Caco-2 (cell line): Measurements from ENCODE around the gene TMEM229B. TPM values are rescaled to one million over a fixed set of nuclear protein-coding genes. Genes with fewer than 3 reads are reported as not detected.

Experiments
- BruUV-seq: library from RNA; stranded (reverse); fragments of 400-500 nt; replicated peaks from 2 replicates; lab custom pipeline; 2021; lab: Mats Ljungman, UMichigan
- CTCF ChIA-PET: fragments of 300-600 bp; sonication (Branson Sonifier 250); formaldehyde crosslinking; loops from one replicate; lab custom pipeline; 2022; ENCODE audit warnings: antibody characterized with exemption; lab: Charles Lee
- POLR2A ChIA-PET: fragments of 300-600 bp; sonication (Branson Sonifier 250); formaldehyde crosslinking; loops from one replicate; lab custom pipeline; 2022; ENCODE audit warnings: antibody characterized with exemption; lab: Charles Lee
- DNase-seq, 2 experiments: peaks; one replicate each; pipeline versions ENCODE4 v3.0.0 to v3.0.0-alpha.2; 2020 to 2022
- H3K27me3 ChIP-seq: replicated peaks from 2 replicates; pipeline ENCODE4 v1.6.0; 2011; ENCODE audit warnings: low read length; ENCODE audit not compliant: control insufficient read depth, insufficient read depth
- H3K36me3 ChIP-seq: 2 replicates; pipeline ENCODE4 v1.5.1; 2011; ENCODE audit warnings: low read length; ENCODE audit not compliant: control insufficient read depth, insufficient read depth
- H3K4me1 ChIP-seq: fragments of 250-450 bp; sonication (Bioruptor Pico); 2 replicates; pipeline ENCODE4 v1.5.1; 2020; ENCODE audit warnings: mild to moderate bottlenecking
- H3K4me3 ChIP-seq: 2 replicates; pipeline ENCODE4 v1.5.1; 2011; ENCODE audit warnings: low read depth, mild to moderate bottlenecking, control low read depth, low read length
- H3K9me3 ChIP-seq: fragments of 250-450 bp; sonication (Bioruptor Pico); 2 replicates; pipeline ENCODE4 v1.5.1; 2020; ENCODE audit warnings: mild to moderate bottlenecking, moderate library complexity
- H3K27ac Mint-ChIP-seq: one replicate; pipeline ENCODE4 v1.8.0; 2022; ENCODE audit warnings: mixed read lengths; ENCODE audit not compliant: unreplicated experiment
- H3K27me3 Mint-ChIP-seq: one replicate; pipeline ENCODE4 v1.8.0; 2022; ENCODE audit warnings: mixed read lengths; ENCODE audit not compliant: insufficient read depth, unreplicated experiment
- H3K36me3 Mint-ChIP-seq: one replicate; pipeline ENCODE4 v1.8.0; 2022; ENCODE audit warnings: mild to moderate bottlenecking, mixed read lengths; ENCODE audit not compliant: insufficient read depth, unreplicated experiment
- H3K4me1 Mint-ChIP-seq: one replicate; pipeline ENCODE4 v1.8.0; 2022; ENCODE audit warnings: low read depth, mixed read lengths; ENCODE audit not compliant: unreplicated experiment
- H3K4me3 Mint-ChIP-seq: one replicate; pipeline ENCODE4 v1.8.0; 2022; ENCODE audit warnings: mild to moderate bottlenecking, moderate library complexity, mixed read lengths; ENCODE audit not compliant: unreplicated experiment
- H3K9me3 Mint-ChIP-seq: one replicate; pipeline ENCODE4 v1.8.0; 2022; ENCODE audit warnings: mixed read lengths; ENCODE audit not compliant: unreplicated experiment
- CTCF ChIP-seq, 2 experiments: fragments of 200-600 bp in 1 of 2; IDR thresholded peaks; 1 replicate in 1 of 2; 2 replicates in 1 of 2; pipeline versions ENCODE4 v1.5.1 to v1.8.0; 2011 to 2022; ENCODE audit warnings: antibody characterized with exemption in 1 of 2, control low read depth in 1 of 2, inconsistent platforms in 1 of 2, low read depth in 1 of 2, low read length in 1 of 2, mild to moderate bottlenecking in 1 of 2, moderate library complexity in 1 of 2; ENCODE audit not compliant: insufficient read depth in 1 of 2, severe bottlenecking in 1 of 2, unreplicated experiment in 1 of 2
- intact Hi-C: fragments of 100-400 bp; cut with micrococcal nuclease; formaldehyde crosslinking; loops from one replicate; pipeline ENCODE4 v1.10.0; 2022; ENCODE audit not compliant: unreplicated experiment
- total RNA-seq: library from RNA; stranded (reverse); gene quantifications from 2 replicates; pipeline ENCODE4 v1.2.3, GENCODE V29; 2022

Gene TMEM229B
- total RNA-seq, 1 experiment from 2014 or later = not detected

- Mint-ChIP-seq H3K36me3 (no peaks in the 10 kb centered on the region), H3K27me3 (no peaks in the 10 kb centered on the region), H3K4me1 (no peaks in the 10 kb centered on the region), H3K4me3 (no peak overlapping the region), H3K9me3 (peaks cover 12% of the 10 kb centered on the region), H3K27ac (no peak overlapping the region)
- TF ChIP-seq CTCF (IDR thresholded peaks at IDR 0.05; ENCODE audit: insufficient read depth in 1 of 2, low read depth in 1 of 2, low read length in 1 of 2, severe bottlenecking in 1 of 2, unreplicated experiment in 1 of 2) = no peak
- BruUV-seq = no TSS peak
- no peaks in the 10 kb centered on the region; the same call in 1 of the 2 replicates for H3K36me3 ChIP-seq
- ChIA-PET CTCF (interaction anchor here (1.2 kb wide), 1 partner anchor 80 kb away, joined by 3 read pairs; no protein-coding TSS in a partner anchor), POLR2A (no interaction called here)
- H3K9me3 ChIP-seq = peaks cover 7% of the 10 kb centered on the region
- no peaks in the 10 kb centered on the region for H3K27me3 ChIP-seq
- intact Hi-C loops = no loop called here
- no peak for DNase-seq
- H3K4me3 ChIP-seq = no peak overlapping the region
- no peaks in the 10 kb centered on the region for H3K4me1 ChIP-seq
These were observed 2.8 kb upstream of the TMEM229B start for GRCh38 chr14:67491285-67491684.

GRCh38 chr14:67490196-67490595 lies 1.7 kb upstream of the TMEM229B start:
- Mint-ChIP-seq H3K4me1 (no peaks in the 10 kb centered on the region), H3K4me3 (no peak overlapping the region), H3K27ac (no peak overlapping the region), H3K36me3 (no peaks in the 10 kb centered on the region), H3K27me3 (no peaks in the 10 kb centered on the region), H3K9me3 (peaks cover 12% of the 10 kb centered on the region)
- TF ChIP-seq CTCF (IDR thresholded peaks at IDR 0.05; ENCODE audit: insufficient read depth in 1 of 2, low read depth in 1 of 2, low read length in 1 of 2, severe bottlenecking in 1 of 2, unreplicated experiment in 1 of 2) = no peak
- Histone ChIP-seq H3K27me3 (no peaks in the 10 kb centered on the region), H3K36me3 (no peaks in the 10 kb centered on the region; the same call in 1 of the 2 replicates), H3K9me3 (peaks cover 7% of the 10 kb centered on the region), H3K4me3 (no peak overlapping the region), H3K4me1 (no peaks in the 10 kb centered on the region)
- no peak for DNase-seq
- intact Hi-C loops = no loop called here
- ChIA-PET POLR2A (no interaction called here), CTCF (no interaction called here)
- BruUV-seq = no TSS peak

- no TSS peak for BruUV-seq
- H3K4me3 Mint-ChIP-seq = no peak overlapping the region
- no peaks in the 10 kb centered on the region for H3K36me3 Mint-ChIP-seq
- intact Hi-C loops = no loop called here
- no peak overlapping the region for H3K27ac Mint-ChIP-seq
- H3K9me3 Mint-ChIP-seq = peaks cover 2% of the 10 kb centered on the region
- H3K27me3 Mint-ChIP-seq = no peaks in the 10 kb centered on the region
- TF ChIP-seq CTCF (IDR thresholded peaks at IDR 0.05; ENCODE audit: insufficient read depth in 1 of 2, low read depth in 1 of 2, low read length in 1 of 2, severe bottlenecking in 1 of 2, unreplicated experiment in 1 of 2) = no peak
- Histone ChIP-seq H3K27me3 (no peaks in the 10 kb centered on the region), H3K36me3 (no peaks in the 10 kb centered on the region), H3K9me3 (no peaks in the 10 kb centered on the region), H3K4me3 (no peak overlapping the region), H3K4me1 (no peaks in the 10 kb centered on the region)
- CTCF ChIA-PET = no interaction called here
- DNase-seq = no peak
- H3K4me1 Mint-ChIP-seq = no peaks in the 10 kb centered on the region
- POLR2A ChIA-PET = no interaction called here
These were observed 1.2 kb downstream of the TMEM229B start for GRCh38 chr14:67487332-67487731.
